Pancreas (tissue), 10 donors: ENCODE data around the gene ST3GAL5. TPM values are rescaled to one million over a fixed set of nuclear protein-coding genes. Genes with fewer than 3 reads are reported as not detected.

Experiments
- ATAC-seq, 4 donors: fragments of 200-7000 bp; cut with Tn5 transposase; one replicate each; pipeline versions ENCODE4 v1.8.0 to v1.9.1; 2020; ENCODE audit warnings: mild to moderate bottlenecking in 4 of 4, moderate library complexity in 4 of 4
- DNase-seq, 6 donors: peaks; one replicate each; pipeline ENCODE4 v3.0.0-alpha.2; 2020
- FAIRE-seq: peaks from 2 replicates; lab custom pipeline; 2012; peaks lifted over from hg19 to GRCh38; lab: Jason Lieb, UNC
- H3K27ac ChIP-seq, 4 donors: fragments of 200-600 bp; sonication (generic); 1 replicate in 3 of 4; 2 replicates in 1 of 4; pipeline versions ENCODE4 v1.5.0 to v1.8.0; 2020
- H3K27me3 ChIP-seq, 4 donors: fragments of 200-600 bp; one replicate each; pipeline ENCODE4 v1.8.0; 2021
- H3K36me3 ChIP-seq, 3 donors: fragments of 200-600 bp; sonication (generic) in 1 of 3; one replicate each; pipeline versions ENCODE4 v1.5.0 to v1.8.0; 2020 to 2021
- H3K4me1 ChIP-seq, 3 donors: fragments of 200-600 bp; one replicate each; pipeline ENCODE4 v1.8.0; 2021
- H3K4me3 ChIP-seq, 4 donors: fragments of 200-600 bp; sonication (generic) in 2 of 4; one replicate each; pipeline versions ENCODE4 v1.5.0 to v1.8.0; 2020 to 2021
- H3K9me3 ChIP-seq, 4 donors: fragments of 200-600 bp; one replicate each; pipeline ENCODE4 v1.8.0; 2021
- WGBS, 2 donors: extraction: QIAGEN DNeasy Blood & Tissue Kit; methylation state at CpG; one replicate each; pipeline ENCODE4 v1.1.7; 2013; 5-methylcytosine and 5-hydroxymethylcytosine counted together
- intact Hi-C, 3 donors: fragments of 100-400 bp; cut with DNase I; formaldehyde crosslinking; loops; one replicate each; pipeline versions ENCODE4 v1.11.1 to v1.14.2; 2022
- polyA plus RNA-seq, 2 donors: library from polyadenylated mRNA; stranded (reverse); fragments of 200-250 nt; gene quantifications; one replicate each; pipeline ENCODE4 v1.2.3, GENCODE V29; 2013
- total RNA-seq, 6 donors: library from RNA; stranded (reverse); fragmentation: NEBNext Ultra II Directional in 4 of 6; extraction: Animal tissue kit (Norgen Biotek cat#: 25700) in 4 of 6; gene quantifications; one replicate each; pipeline versions ENCODE4 v1.2.1 to v1.2.4, GENCODE V29; 2021 to 2023
- TF ChIP-seq, protein P1 (sequence below), 4 donors: fragments of 200-600 bp; sonication (generic) in 3 of 4; IDR thresholded peaks; one replicate each; pipeline versions ENCODE4 v1.5.0 to v1.8.0; 2021; ENCODE audit warnings: antibody characterized with exemption in 4 of 4
- donor health status: healthy with polysubstance abuse.
- donor health status: DM: no; HTN: no; CAD: no; lungs with moderate emphysema.
- donor health status: DM: no; HTN: no; CAD: no.
- donor health status: control.
- donor health status: control.
- donor health status: Bipolar disorder and iron deficiency.
- donor health status: DM: yes; HTN: yes; CAD: no.
- donor health status: DM: no; HTN: no; CAD: no.
- donor health status: DM: no; HTN: no; CAD: no.
- donor health status: DM: yes; HTN: yes; CAD: no.

The ST3GAL5 gene
- total and polyA plus RNA-seq, 8 donors = 4.4 to 14.5 (median 6.9) TPM

DNA sequence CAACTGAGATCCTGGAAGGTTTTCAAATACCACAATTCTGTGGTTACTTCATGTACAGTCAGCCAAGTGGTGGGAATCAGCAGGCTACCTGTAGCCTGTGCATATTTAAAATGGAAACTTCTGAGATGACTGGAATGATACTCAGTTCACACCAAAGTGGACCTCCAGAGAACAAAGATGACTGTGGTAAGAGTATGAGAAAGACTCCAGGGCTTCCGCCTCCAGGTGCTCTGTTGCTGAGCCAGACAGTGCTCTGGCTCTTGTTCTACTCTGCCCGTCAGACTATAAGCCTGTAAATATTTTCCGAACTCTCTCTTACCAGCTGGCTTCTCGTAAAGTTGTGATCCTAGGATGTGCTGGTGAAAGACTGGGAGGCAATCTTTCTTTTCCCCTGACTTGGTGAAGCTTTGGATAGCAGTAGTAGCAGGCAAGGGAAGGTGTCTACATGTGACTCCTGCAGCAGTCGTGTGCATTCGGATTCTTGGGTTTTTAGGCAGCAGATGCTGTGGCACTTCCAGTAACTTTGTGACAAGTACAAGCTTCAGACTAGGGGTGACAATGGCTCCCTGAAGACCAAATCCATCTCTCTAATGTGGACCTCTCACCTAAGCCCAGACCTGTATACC lies 23.1 kb downstream of the ST3GAL5 start:
- WGBS, 2 donors = 58 to 64% methylated on average over 6 of the region's 6 CpGs
- H3K27me3 ChIP-seq = no peaks in the 10 kb centered on the region
- peak in 3 of 4 donors; percentile 54 to 72 (median 60) for ATAC-seq
- TF ChIP-seq, protein P1, sequence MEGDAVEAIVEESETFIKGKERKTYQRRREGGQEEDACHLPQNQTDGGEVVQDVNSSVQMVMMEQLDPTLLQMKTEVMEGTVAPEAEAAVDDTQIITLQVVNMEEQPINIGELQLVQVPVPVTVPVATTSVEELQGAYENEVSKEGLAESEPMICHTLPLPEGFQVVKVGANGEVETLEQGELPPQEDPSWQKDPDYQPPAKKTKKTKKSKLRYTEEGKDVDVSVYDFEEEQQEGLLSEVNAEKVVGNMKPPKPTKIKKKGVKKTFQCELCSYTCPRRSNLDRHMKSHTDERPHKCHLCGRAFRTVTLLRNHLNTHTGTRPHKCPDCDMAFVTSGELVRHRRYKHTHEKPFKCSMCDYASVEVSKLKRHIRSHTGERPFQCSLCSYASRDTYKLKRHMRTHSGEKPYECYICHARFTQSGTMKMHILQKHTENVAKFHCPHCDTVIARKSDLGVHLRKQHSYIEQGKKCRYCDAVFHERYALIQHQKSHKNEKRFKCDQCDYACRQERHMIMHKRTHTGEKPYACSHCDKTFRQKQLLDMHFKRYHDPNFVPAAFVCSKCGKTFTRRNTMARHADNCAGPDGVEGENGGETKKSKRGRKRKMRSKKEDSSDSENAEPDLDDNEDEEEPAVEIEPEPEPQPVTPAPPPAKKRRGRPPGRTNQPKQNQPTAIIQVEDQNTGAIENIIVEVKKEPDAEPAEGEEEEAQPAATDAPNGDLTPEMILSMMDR (IDR thresholded peaks at IDR 0.05) = no peak
- FAIRE-seq = no peak
- no peak overlapping the region for H3K4me3 ChIP-seq
- no peaks in the 10 kb centered on the region for H3K36me3 ChIP-seq
- no peaks in the 10 kb centered on the region for H3K9me3 ChIP-seq
- no peak for DNase-seq
- intact Hi-C loops = no loop called here
- peaks cover 0 to 5% (median 0%) of the 10 kb centered on the region in 3 donors for H3K4me1 ChIP-seq
- no peak overlapping the region for H3K27ac ChIP-seq

DNA sequence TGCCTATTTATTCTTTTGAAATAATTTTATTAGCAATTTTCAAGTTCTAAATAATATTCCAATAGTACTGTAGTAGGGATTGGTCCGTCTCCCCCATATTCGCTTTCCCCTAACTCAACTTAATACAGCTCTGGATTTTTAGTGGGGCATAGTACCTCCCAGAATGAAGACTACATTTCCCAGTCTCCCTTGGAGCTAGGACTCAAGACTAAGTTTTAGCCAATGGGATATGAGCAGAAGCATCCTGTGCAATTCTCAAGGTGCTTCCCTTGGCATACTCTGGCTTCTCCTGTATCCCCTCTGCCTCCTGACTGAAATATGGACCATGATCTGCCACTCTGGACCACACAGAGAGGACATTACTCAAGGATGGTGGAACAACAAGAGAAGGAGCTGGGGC lies 24.1 kb downstream of the ST3GAL5 start:
- FAIRE-seq = no peak

DNA sequence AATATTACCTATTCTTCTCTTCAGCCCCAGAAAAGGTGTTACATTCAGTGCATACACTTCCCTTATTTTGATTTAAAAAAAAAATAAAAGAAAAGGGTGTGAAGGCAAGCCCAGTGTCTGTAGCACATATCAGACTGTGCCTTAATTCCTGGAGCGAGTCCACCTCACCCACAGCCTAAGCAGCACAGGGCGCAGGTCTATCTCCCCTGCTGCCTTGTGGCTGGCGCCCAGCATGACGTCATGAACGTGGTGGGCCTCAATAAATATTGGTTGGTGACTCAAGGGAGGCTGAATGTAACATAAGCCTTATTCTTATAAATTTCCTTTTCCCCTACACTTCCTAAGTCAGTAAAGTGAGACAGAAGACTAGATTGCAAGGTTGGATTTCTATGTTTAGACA lies 26.4 kb downstream of the ST3GAL5 start:
- intact Hi-C loops = no loop called here
- Histone ChIP-seq H3K36me3 (no peaks in the 10 kb centered on the region), H3K4me1 (peaks cover 0 to 5% (median 0%) of the 10 kb centered on the region in 3 donors), H3K4me3 (no peak overlapping the region), H3K27ac (no peak overlapping the region), H3K27me3 (no peaks in the 10 kb centered on the region), H3K9me3 (no peaks in the 10 kb centered on the region)
- 83 to 92% methylated on average over 5 of the region's 5 CpGs for WGBS, 2 donors
- DNase-seq (no peak), ATAC-seq (no peak), FAIRE-seq (no peak)
- TF ChIP-seq, protein P1 (IDR thresholded peaks at IDR 0.05) = no peak

More for the DNA sequence above, 24.1 kb downstream of the ST3GAL5 start:
- peaks cover 0 to 5% (median 0%) of the 10 kb centered on the region in 3 donors for H3K4me1 ChIP-seq
- H3K9me3 ChIP-seq = no peaks in the 10 kb centered on the region
- ATAC-seq = no peak
- H3K27ac ChIP-seq = no peak overlapping the region
- 91 to 96% methylated on average over 2 of the region's 2 CpGs for WGBS, 2 donors
- TF ChIP-seq, protein P1 (IDR thresholded peaks at IDR 0.05) = no peak
- no peak for DNase-seq
- intact Hi-C loops = no loop called here
- no peak overlapping the region for H3K4me3 ChIP-seq
- H3K27me3 ChIP-seq = no peaks in the 10 kb centered on the region
- no peaks in the 10 kb centered on the region for H3K36me3 ChIP-seq

DNA sequence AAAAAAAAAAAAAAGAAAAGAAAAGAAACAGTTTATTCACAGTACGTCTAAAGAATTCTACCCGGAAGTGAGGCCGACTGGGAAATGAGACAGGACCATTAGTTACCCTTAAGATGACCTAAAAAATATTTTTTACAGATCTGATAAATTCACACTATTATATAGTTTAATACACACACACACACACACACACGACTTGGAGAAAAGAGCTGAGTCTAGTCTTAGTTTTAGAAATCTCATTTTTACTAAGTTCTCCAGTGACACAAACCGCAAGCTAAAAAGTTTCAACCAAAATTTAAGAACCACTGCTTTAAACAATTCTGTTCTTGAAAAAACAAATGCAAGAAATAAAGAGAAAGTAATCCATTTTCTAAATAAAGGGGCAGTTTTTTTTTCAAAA lies 27.1 kb downstream of the ST3GAL5 start:
- no peak for DNase-seq
- Histone ChIP-seq H3K36me3 (no peaks in the 10 kb centered on the region), H3K4me1 (peaks cover 0 to 5% (median 0%) of the 10 kb centered on the region in 3 donors), H3K27me3 (no peaks in the 10 kb centered on the region), H3K9me3 (no peaks in the 10 kb centered on the region), H3K4me3 (no peak overlapping the region), H3K27ac (no peak overlapping the region)
- 78 to 79% methylated on average over 5 of the region's 5 CpGs for WGBS, 2 donors
- ATAC-seq = no peak
- intact Hi-C loops = no loop called here
- TF ChIP-seq, protein P1 (IDR thresholded peaks at IDR 0.05) = no peak
- FAIRE-seq = no peak

DNA sequence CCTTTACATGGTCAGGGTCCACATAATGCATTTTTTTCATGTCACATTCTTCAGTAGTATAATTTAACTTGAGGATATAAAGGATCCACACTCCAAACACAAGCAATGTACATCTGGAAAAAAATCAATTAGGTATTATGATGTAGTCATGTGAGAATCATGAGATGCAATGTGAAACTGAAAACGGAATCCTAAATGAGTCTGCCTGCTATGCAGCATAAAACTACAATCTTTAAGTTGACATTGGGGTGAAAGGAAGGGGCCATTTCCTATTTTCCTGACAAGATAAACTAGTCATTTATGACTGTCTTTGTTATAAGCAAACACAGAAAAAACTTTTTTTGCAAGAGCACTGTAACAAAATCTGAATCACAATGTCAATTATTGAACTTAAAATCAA lies 27.6 kb downstream of the ST3GAL5 start:
- DNase-seq (no peak), ATAC-seq (no peak), FAIRE-seq (no peak)
- Histone ChIP-seq H3K27ac (no peak overlapping the region), H3K27me3 (no peaks in the 10 kb centered on the region), H3K36me3 (no peaks in the 10 kb centered on the region), H3K4me3 (no peak overlapping the region), H3K4me1 (peaks cover 0 to 5% (median 0%) of the 10 kb centered on the region in 3 donors), H3K9me3 (no peaks in the 10 kb centered on the region)
- intact Hi-C loops = no loop called here
- TF ChIP-seq, protein P1 (IDR thresholded peaks at IDR 0.05) = no peak
- 67 to 70% methylated on average over 1 of the region's 1 CpG for WGBS, 2 donors
